ENCODE results near the gene SNX24.
"Not testable (repeated sequence)": the region's sequence is repeated elsewhere in the genome, so short reads cannot be mapped to it uniquely, and the experiment has no call there.

Gene SNX24

DNA sequence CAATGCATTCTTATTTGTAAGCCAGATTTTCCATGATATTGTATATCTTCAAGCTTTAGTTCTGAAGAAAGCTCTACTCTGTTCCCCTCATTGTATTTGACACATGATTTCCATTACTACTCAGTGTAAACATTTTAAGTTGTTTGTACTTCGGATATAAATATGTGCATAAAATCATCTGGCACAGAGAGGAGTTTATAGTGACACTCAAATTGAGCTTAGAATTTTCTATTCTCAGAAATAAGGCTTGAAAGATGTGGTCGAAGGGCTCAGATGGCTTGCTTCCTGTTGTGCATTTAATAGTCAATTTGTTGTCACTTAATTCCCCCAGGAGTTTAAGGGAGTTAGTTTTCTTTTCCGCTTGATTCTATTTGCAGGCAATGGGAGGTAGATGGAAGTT, 102.4 kb downstream of the SNX24 start:
- TF ChIP-seq POLR2A (IDR thresholded peaks at IDR 0.05; ENCODE audit: low read depth, low read length): no peak
- DNase-seq (ENCODE audit: insufficient read length, low spot score): no peak
- no peak for FAIRE-seq

DNA sequence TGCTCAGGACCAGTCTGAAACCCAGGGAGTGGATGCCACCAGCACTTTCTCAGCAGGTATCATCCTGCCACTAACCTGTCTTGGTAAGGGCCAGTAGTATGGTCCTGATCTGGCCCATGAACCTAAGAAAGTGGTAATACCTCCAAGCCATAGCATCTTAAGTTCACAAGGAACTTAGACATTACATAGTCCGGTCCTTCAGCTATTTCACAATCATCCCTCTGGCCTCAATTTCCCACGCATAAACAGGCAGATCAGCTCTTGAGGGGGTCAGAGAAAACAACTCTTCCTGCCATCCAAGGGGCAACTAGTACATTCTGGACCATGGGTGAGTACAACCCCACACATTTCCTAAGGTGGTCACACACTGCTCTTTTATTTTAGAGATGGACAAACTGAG, 102.9 kb downstream of the SNX24 start:
- FAIRE-seq (no peak), DNase-seq (ENCODE audit: insufficient read length, low spot score) (no peak)
- TF ChIP-seq POLR2A (IDR thresholded peaks at IDR 0.05; ENCODE audit: low read depth, low read length): no peak

DNA sequence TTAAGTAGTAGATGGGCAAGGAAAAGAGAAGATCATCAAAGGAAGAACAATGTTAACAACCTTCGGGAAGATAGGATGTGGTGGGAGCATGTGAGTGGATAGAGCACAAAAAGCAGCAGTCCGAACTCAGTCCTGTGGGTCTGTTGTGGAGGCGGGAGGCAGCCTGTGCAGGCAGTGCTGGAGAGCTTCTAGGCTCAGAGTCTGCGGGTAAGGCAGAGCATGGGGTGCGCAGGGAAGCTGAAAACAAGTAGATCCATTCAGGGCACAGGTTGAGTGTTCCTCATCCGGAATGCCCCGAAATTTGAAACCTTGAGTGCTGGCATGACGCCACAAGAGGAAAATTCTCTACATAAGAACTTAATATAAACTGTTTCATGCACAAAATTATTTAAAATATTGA, 106.2 kb downstream of the SNX24 start:
- FAIRE-seq: no peak
- TF ChIP-seq POLR2A (IDR thresholded peaks at IDR 0.05; ENCODE audit: low read depth, low read length): no peak
- DNase-seq (ENCODE audit: insufficient read length, low spot score): no peak

DNA sequence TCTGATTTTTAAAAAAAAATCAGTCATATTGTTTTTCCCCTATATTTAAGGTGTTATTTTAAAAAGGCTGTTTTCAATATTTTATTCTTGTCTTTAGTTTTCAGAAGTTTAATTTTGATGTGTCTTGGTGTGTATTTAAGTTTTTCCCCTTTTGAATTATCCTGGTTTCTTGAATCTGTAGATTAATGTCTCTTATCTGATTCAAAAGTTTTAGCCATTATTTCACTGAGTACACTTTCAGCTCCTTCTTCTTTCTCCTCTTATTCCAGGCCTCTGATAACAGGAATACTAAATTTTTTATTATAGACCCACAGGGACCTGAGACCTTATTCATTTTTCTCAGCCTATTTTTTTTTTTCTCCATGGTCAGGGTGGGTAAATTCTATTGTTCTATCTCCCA, 109.3 kb downstream of the SNX24 start:
- FAIRE-seq (no peak), DNase-seq (ENCODE audit: insufficient read length, low spot score) (no peak)
- no peak for TF ChIP-seq POLR2A (IDR thresholded peaks at IDR 0.05; ENCODE audit: low read depth, low read length)

DNA sequence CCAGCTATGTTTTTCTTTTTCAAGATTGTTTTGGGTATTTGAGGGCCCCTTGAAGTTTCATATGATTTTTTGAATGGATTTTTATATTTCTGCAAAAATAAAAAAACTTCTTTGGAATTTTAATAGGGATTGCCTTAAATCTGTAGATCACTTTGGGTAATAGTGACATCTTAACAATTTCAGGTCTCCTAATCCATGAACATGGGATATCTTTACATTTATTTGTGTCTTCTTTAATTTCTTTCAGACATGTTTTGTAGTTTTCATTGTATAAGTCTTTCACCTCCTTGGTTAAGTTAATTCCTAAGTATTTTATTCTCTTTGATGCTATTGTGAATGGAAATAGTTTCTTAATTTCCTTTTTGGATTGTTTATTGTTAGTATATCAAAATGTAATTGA, 112.0 kb downstream of the SNX24 start:
- DNase-seq (ENCODE audit: insufficient read length, low spot score): no peak
- no peak for FAIRE-seq
- no peak for TF ChIP-seq POLR2A (IDR thresholded peaks at IDR 0.05; ENCODE audit: low read depth, low read length)

DNA sequence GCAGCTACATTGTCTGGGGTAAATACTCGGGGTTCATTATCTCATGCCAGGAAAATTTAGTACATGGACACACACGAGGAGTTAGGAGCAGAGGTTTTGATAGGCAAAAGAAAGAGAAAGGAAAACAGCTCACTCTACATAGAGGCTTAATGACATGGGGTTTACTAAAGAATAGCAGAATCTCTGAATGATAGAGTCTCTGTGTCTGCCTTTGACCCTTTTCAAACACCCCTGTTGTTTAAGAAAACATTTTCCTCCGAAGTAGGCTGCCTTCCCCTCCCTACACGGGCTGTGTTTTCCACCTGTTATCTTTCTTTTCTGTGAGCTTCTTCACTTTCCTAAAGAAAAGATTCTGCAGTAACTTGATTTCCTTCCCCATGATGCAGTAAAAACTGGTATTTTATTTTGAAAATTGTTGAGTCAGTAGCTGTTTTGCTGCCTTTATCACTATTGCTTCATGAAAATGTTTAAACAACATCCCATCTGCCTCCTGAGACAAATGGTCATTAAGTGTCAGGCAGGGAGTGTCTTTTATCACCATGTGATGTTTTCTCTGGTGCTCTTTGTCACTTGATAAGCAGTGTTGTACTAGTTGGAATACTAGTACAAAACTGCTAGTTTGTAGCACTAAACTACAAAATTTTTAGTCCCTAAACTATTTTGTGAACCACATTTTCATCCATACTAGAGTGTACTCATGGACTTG, 114.5 kb downstream of the SNX24 start:
- DNase-seq (ENCODE audit: insufficient read length, low spot score) (no peak), FAIRE-seq (no peak)
- TF ChIP-seq POLR2A (IDR thresholded peaks at IDR 0.05; ENCODE audit: low read depth, low read length): no peak

DNA sequence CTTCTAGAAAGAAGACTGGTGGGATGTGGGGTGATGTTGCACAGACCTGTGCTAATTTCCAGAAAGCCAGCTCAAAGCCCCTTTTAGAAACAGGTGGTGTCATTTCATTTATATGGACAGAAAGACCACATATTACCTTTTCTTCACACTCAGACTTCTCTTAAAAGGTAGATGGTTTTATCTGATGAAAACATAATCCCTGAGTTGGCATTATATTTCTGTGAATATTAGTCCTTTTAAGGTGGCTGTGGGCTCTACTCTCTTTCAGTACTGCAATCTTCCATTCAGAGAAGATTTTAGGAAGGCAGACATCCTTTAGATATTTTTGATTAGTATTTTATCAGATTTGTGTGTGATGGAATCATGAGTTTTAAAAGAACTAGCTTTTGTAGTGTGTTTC, 117.9 kb downstream of the SNX24 start:
- peak; percentile 43 for FAIRE-seq
- DNase-seq (ENCODE audit: insufficient read length, low spot score): no peak
- TF ChIP-seq POLR2A (IDR thresholded peaks at IDR 0.05; ENCODE audit: low read depth, low read length): no peak

DNA sequence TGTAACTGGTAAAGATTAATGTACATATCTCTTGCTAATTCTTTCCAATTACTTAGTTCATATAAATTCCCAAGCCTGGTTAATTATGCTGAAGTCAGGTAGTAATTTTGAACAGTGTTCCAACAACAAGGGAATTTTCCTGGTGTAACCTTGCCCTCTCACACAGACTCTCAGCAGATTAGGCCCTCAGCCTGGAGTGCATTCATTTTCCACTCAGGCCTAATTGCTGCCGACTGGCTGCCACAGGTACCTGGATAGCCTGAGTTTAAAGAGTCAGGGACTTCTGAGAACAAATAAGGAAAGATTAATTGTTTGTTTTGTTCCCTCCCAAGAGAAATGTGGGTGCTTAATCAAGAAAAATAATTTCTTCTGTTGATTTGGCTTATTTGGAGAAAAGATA, 119.7 kb downstream of the SNX24 start:
- DNase-seq (ENCODE audit: insufficient read length, low spot score) (no peak), FAIRE-seq (no peak)
- no peak for TF ChIP-seq POLR2A (IDR thresholded peaks at IDR 0.05; ENCODE audit: low read depth, low read length)

DNA sequence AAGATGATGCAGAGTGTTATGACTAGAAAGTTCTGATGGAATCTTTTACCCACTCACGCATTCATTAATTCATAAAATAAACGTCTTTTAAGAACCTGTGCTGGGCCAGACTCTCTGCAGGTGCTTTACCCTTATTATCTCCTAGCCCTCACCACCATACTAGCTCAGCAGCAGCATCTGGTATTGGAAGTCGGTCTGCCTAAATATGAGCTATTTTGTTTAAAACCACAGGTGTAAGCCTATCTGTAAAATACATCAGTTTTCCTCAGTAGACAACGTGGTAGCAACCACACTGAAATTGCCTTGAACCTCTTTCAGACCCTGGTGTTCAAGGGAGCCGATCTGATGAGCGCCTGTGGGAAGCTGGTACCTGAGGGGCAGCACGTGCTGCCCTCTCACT, 121.7 kb downstream of the SNX24 start:
- DNase-seq (ENCODE audit: insufficient read length, low spot score): no peak
- no peak for FAIRE-seq
- TF ChIP-seq POLR2A (IDR thresholded peaks at IDR 0.05; ENCODE audit: low read depth, low read length): no peak

DNA sequence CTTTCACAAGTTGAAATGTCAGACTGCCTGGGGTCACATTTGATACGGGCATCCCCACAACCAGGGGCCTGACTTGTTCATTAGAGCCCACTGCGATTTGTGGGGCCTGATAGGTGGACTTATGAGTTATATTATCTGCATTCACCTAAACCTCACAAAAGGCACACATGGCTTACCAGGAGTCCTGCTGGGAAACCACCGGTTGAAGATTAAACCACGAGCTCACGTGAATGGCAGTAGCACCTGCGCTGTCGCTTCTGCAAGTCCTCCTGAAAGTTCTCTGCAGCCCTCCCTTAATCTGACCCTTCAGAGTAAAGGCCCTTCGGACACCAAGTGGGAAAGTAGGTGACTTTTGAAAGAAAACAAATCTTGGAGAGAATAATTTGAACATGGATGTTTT, 122.2 kb downstream of the SNX24 start:
- DNase-seq (ENCODE audit: insufficient read length, low spot score): no peak
- FAIRE-seq: no peak
- no peak for TF ChIP-seq POLR2A (IDR thresholded peaks at IDR 0.05; ENCODE audit: low read depth, low read length)

DNA sequence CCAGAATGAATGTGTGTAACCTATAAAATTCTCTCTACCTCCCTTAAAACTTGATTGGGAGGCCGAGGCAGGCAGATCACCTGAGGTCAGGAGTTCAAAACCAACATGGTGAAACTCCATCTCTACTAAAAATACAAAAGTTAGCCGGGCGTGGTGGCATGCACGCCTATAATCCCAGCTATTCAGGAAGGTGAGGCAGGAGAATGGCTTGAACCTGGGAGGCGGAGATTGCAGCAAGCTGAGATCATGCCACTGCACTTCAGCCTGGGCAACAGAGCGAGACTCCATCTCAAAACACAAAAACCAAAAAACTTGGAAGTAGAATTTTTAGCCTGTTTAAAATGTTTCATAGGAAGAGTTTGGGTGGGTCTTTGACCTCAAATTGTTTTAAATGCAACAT, 122.6 kb downstream of the SNX24 start:
- not testable (repeated sequence) for DNase-seq (ENCODE audit: insufficient read length, low spot score); FAIRE-seq

DNA sequence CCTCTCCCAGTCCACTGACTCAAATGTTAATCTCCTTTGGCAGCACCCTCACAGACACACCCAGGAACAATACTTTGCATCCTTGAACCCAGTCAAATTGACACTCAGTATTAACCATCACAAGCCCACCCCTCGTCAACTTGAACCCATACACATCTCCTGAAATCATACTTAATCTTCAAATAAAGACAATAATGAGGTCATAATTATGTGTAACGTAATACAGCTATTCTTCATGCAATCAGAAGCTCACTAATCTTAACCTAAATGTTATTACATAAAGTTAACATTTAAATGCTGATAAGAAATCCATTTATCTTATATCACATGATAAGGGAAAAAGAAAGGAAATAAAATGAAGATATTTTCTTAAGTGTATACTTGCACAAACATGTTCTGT, 125.9 kb downstream of the SNX24 start:
- no peak for TF ChIP-seq POLR2A (IDR thresholded peaks at IDR 0.05; ENCODE audit: low read depth, low read length)
- DNase-seq (ENCODE audit: insufficient read length, low spot score) (no peak), FAIRE-seq (no peak)

DNA sequence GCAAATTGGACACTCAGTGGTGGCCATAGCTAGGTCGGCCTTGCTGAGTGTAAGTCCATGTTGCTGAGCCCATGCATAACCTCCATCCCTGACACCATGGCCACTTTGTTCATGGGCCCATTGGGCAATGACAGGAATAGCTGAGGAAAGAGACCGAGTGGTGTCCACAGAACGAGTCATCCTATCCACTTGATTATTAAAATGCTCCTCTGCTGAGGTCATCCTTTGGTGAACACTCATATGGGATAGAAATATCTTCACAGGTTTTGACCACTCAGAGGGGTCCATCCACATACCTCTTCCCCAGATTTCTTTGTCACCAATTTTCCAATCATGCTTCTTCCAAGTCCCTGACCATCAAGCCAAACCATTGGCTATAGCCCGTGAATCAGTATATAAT, 127.5 kb downstream of the SNX24 start:
- FAIRE-seq (no peak), DNase-seq (ENCODE audit: insufficient read length, low spot score) (no peak)
- TF ChIP-seq POLR2A (IDR thresholded peaks at IDR 0.05; ENCODE audit: low read depth, low read length): no peak

DNA sequence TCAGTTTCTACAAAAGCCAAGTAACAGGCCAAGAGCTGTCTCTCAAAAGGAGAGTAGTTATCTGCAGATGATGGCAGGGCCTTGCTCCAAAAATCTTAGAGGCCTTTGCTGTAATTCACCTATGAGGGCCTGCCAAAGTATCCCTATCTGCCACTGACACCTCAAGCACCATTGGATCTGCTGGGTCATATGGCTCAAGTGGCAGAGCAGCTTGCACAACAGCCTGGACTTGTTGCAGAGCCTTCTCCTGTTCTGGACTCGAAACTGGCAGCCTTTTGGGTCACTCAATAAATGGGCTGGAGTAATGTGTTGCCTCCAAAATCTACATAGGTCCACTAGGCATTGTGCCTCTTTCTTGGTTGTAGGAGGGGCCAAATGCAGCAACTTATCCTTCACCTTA, 128.3 kb downstream of the SNX24 start:
- DNase-seq (ENCODE audit: insufficient read length, low spot score); FAIRE-seq: not testable (repeated sequence)

DNA sequence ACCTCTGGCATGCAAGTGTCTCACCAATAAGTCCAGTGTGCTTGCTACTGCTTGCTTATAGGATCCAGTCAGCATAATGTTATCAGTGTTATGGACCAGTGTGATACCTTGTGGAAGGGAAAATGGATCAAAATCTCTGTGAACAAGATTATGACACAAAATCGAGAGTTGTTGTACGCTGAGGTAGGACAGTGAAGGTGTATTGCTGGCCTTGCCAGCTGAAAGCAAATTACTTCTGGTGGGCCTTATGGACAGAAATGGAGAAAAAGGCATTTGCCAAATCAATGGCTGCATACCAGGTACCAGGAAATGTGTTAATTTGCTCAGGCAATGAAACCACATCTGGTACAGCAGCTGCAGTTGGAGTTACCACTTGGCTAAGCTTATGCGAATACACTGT, 128.8 kb downstream of the SNX24 start:
- FAIRE-seq: not testable (repeated sequence)

DNA sequence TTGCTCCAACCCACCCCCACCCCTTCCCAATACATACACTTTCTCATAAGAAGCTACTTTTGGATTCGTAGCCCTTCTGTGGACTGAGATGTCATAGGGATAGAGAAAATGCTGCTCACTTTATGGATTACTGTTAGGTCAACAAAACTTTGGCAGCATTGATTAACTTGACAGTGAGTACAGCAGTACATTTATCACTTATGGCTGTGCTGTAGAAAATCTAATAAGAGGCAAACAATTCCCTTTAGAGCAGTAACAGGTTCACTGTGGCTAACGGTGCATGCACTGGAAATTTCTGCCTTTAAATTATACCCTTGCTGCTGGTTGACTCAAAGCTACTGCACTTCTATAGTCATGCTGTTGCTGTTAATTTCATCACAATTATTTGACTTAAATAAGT, 131.9 kb downstream of the SNX24 start:
- no peak for FAIRE-seq
- no peak for TF ChIP-seq POLR2A (IDR thresholded peaks at IDR 0.05; ENCODE audit: low read depth, low read length)
- no peak for DNase-seq (ENCODE audit: insufficient read length, low spot score)

More for the DNA sequence above, 128.8 kb downstream of the SNX24 start:
- not testable (repeated sequence) for DNase-seq (ENCODE audit: insufficient read length, low spot score)
